Activated T-cell treated with anti-CD3 and anti-CD28 coated beads for 1 hour (primary cell): Measurements from ENCODE around the gene HECTD4.
"Not testable (repeated sequence)": the region's sequence is repeated elsewhere in the genome, so short reads cannot be mapped to it uniquely, and the experiment has no call there.

Experiments
- DNase-seq: peaks from one replicate; pipeline ENCODE4 v3.0.0-alpha.2; 2020; ENCODE audit warnings: low read depth

The HECTD4 gene

GRCh38 chr12:112266473-112266872 is 115.8 kb downstream of the HECTD4 start:
- DNase-seq, result no peak

GRCh38 chr12:112261559-112261958 is 120.7 kb downstream of the HECTD4 start:
- DNase-seq, result no peak

- DNase-seq, result no peak
Measured at GRCh38 chr12:112258926-112259325, 123.3 kb downstream of the HECTD4 start.

- DNase-seq, result no peak
Measured at GRCh38 chr12:112256780-112257179, 125.5 kb downstream of the HECTD4 start.

GRCh38 chr12:112252184-112252583 is 130.0 kb downstream of the HECTD4 start:
- no peak for DNase-seq

- not testable (repeated sequence) for DNase-seq
Measured at GRCh38 chr12:112244902-112245301, 137.3 kb downstream of the HECTD4 start.

- no peak for DNase-seq
Measured at GRCh38 chr12:112243255-112244110, 138.7 kb downstream of the HECTD4 start.

GRCh38 chr12:112241176-112241575 is 141.1 kb downstream of the HECTD4 start:
- no peak for DNase-seq

GRCh38 chr12:112239881-112240280 is 142.3 kb downstream of the HECTD4 start:
- no peak for DNase-seq

GRCh38 chr12:112239020-112239419 is 143.2 kb downstream of the HECTD4 start:
- no peak for DNase-seq

- no peak for DNase-seq
Measured at GRCh38 chr12:112238441-112238840, 143.8 kb downstream of the HECTD4 start.

GRCh38 chr12:112236786-112237185 is 145.4 kb downstream of the HECTD4 start:
- no peak for DNase-seq

- DNase-seq, result no peak
Measured at GRCh38 chr12:112236386-112236785, 145.8 kb downstream of the HECTD4 start.

- DNase-seq, result no peak
Measured at GRCh38 chr12:112234303-112234702, 147.9 kb downstream of the HECTD4 start.

GRCh38 chr12:112233242-112233641 is 149.0 kb downstream of the HECTD4 start:
- DNase-seq, result no peak

GRCh38 chr12:112230136-112230535 is 152.1 kb downstream of the HECTD4 start:
- no peak for DNase-seq

- DNase-seq, result no peak
Measured at GRCh38 chr12:112226768-112227167, 155.5 kb downstream of the HECTD4 start.

- not testable (repeated sequence) for DNase-seq
Measured at GRCh38 chr12:112220628-112221027, 161.6 kb downstream of the HECTD4 start.

- DNase-seq, result no peak
Measured at GRCh38 chr12:112219195-112219594, 163.0 kb downstream of the HECTD4 start.

- DNase-seq, result no peak
Measured at GRCh38 chr12:112218150-112218549, 164.1 kb downstream of the HECTD4 start.

- no peak for DNase-seq
Measured at GRCh38 chr12:112217647-112218046, 164.6 kb downstream of the HECTD4 start.

GRCh38 chr12:112216223-112216622 is 166.0 kb downstream of the HECTD4 start:
- no peak for DNase-seq

- no peak for DNase-seq
Measured at GRCh38 chr12:112214064-112214463, 168.2 kb downstream of the HECTD4 start.

- no peak for DNase-seq
Measured at GRCh38 chr12:112208301-112208910, 173.8 kb downstream of the HECTD4 start.
